Caco-2 (cell line): Measurements from ENCODE around the gene NLGN1. TPM values are rescaled to one million over a fixed set of nuclear protein-coding genes. Genes with fewer than 3 reads are reported as not detected.

Experiments used
- BruUV-seq: library from RNA; stranded (reverse); fragments of 400-500 nt; replicated peaks from 2 replicates; lab custom pipeline; 2021; lab: Mats Ljungman, UMichigan
- CTCF ChIA-PET: fragments of 300-600 bp; sonication (Branson Sonifier 250); formaldehyde crosslinking; loops from one replicate; lab custom pipeline; 2022; ENCODE audit warnings: antibody characterized with exemption; lab: Charles Lee
- POLR2A ChIA-PET: fragments of 300-600 bp; sonication (Branson Sonifier 250); formaldehyde crosslinking; loops from one replicate; lab custom pipeline; 2022; ENCODE audit warnings: antibody characterized with exemption; lab: Charles Lee
- DNase-seq, 2 experiments: peaks; one replicate each; pipeline versions ENCODE4 v3.0.0 to v3.0.0-alpha.2; 2020 to 2022
- H3K27me3 ChIP-seq: replicated peaks from 2 replicates; pipeline ENCODE4 v1.6.0; 2011; ENCODE audit warnings: low read length; ENCODE audit not compliant: control insufficient read depth, insufficient read depth
- H3K36me3 ChIP-seq: 2 replicates; pipeline ENCODE4 v1.5.1; 2011; ENCODE audit warnings: low read length; ENCODE audit not compliant: control insufficient read depth, insufficient read depth
- H3K4me1 ChIP-seq: fragments of 250-450 bp; sonication (Bioruptor Pico); 2 replicates; pipeline ENCODE4 v1.5.1; 2020; ENCODE audit warnings: mild to moderate bottlenecking
- H3K4me3 ChIP-seq: 2 replicates; pipeline ENCODE4 v1.5.1; 2011; ENCODE audit warnings: low read depth, mild to moderate bottlenecking, control low read depth, low read length
- H3K9me3 ChIP-seq: fragments of 250-450 bp; sonication (Bioruptor Pico); 2 replicates; pipeline ENCODE4 v1.5.1; 2020; ENCODE audit warnings: mild to moderate bottlenecking, moderate library complexity
- H3K27ac Mint-ChIP-seq: one replicate; pipeline ENCODE4 v1.8.0; 2022; ENCODE audit warnings: mixed read lengths; ENCODE audit not compliant: unreplicated experiment
- H3K27me3 Mint-ChIP-seq: one replicate; pipeline ENCODE4 v1.8.0; 2022; ENCODE audit warnings: mixed read lengths; ENCODE audit not compliant: insufficient read depth, unreplicated experiment
- H3K36me3 Mint-ChIP-seq: one replicate; pipeline ENCODE4 v1.8.0; 2022; ENCODE audit warnings: mild to moderate bottlenecking, mixed read lengths; ENCODE audit not compliant: insufficient read depth, unreplicated experiment
- H3K4me1 Mint-ChIP-seq: one replicate; pipeline ENCODE4 v1.8.0; 2022; ENCODE audit warnings: low read depth, mixed read lengths; ENCODE audit not compliant: unreplicated experiment
- H3K4me3 Mint-ChIP-seq: one replicate; pipeline ENCODE4 v1.8.0; 2022; ENCODE audit warnings: mild to moderate bottlenecking, moderate library complexity, mixed read lengths; ENCODE audit not compliant: unreplicated experiment
- H3K9me3 Mint-ChIP-seq: one replicate; pipeline ENCODE4 v1.8.0; 2022; ENCODE audit warnings: mixed read lengths; ENCODE audit not compliant: unreplicated experiment
- CTCF ChIP-seq, 2 experiments: fragments of 200-600 bp in 1 of 2; IDR thresholded peaks; 1 replicate in 1 of 2; 2 replicates in 1 of 2; pipeline versions ENCODE4 v1.5.1 to v1.8.0; 2011 to 2022; ENCODE audit warnings: antibody characterized with exemption in 1 of 2, control low read depth in 1 of 2, inconsistent platforms in 1 of 2, low read depth in 1 of 2, low read length in 1 of 2, mild to moderate bottlenecking in 1 of 2, moderate library complexity in 1 of 2; ENCODE audit not compliant: insufficient read depth in 1 of 2, severe bottlenecking in 1 of 2, unreplicated experiment in 1 of 2
- intact Hi-C: fragments of 100-400 bp; cut with micrococcal nuclease; formaldehyde crosslinking; loops from one replicate; pipeline ENCODE4 v1.10.0; 2022; ENCODE audit not compliant: unreplicated experiment
- total RNA-seq: library from RNA; stranded (reverse); gene quantifications from 2 replicates; pipeline ENCODE4 v1.2.3, GENCODE V29; 2022

The NLGN1 gene
- total RNA-seq, 1 experiment from 2014 or later = not detected

GRCh38 chr3:174334111-174334510, 936.6 kb downstream of the NLGN1 start:
- intact Hi-C loops = no loop called here
- no peak for DNase-seq
- Mint-ChIP-seq H3K27ac (no peak overlapping the region), H3K27me3 (peaks cover 3% of the 10 kb centered on the region), H3K4me3 (no peak overlapping the region), H3K9me3 (peaks cover 23% of the 10 kb centered on the region), H3K4me1 (peaks cover 13% of the 10 kb centered on the region), H3K36me3 (no peaks in the 10 kb centered on the region)
- Histone ChIP-seq H3K27me3 (no peaks in the 10 kb centered on the region), H3K4me3 (no peak overlapping the region), H3K9me3 (0 out of 2 replicates have a peak, but pooled peaks cover under 1% of the 10 kb centered on the region), H3K4me1 (peaks cover 12% of the 10 kb centered on the region; the same call in 1 of the 2 replicates), H3K36me3 (no peaks in the 10 kb centered on the region)
- BruUV-seq = no TSS peak
- POLR2A ChIA-PET = no interaction called here
- CTCF ChIA-PET = no interaction called here
- no peak for TF ChIP-seq CTCF (IDR thresholded peaks at IDR 0.05; ENCODE audit: insufficient read depth in 1 of 2, low read depth in 1 of 2, low read length in 1 of 2, severe bottlenecking in 1 of 2, unreplicated experiment in 1 of 2)

GRCh38 chr3:174335324-174335723, 937.8 kb downstream of the NLGN1 start:
- no TSS peak for BruUV-seq
- Mint-ChIP-seq H3K9me3 (peaks cover 11% of the 10 kb centered on the region), H3K36me3 (no peaks in the 10 kb centered on the region), H3K4me3 (no peak overlapping the region), H3K27ac (no peak overlapping the region), H3K27me3 (peaks cover 3% of the 10 kb centered on the region), H3K4me1 (peaks cover under 1% of the 10 kb centered on the region)
- ChIA-PET CTCF (no interaction called here), POLR2A (no interaction called here)
- H3K9me3 ChIP-seq = no peaks in the 10 kb centered on the region
- H3K4me1 ChIP-seq = peaks cover 6% of the 10 kb centered on the region; the same call in 1 of the 2 replicates
- no peaks in the 10 kb centered on the region for H3K27me3 ChIP-seq
- TF ChIP-seq CTCF (IDR thresholded peaks at IDR 0.05; ENCODE audit: insufficient read depth in 1 of 2, low read depth in 1 of 2, low read length in 1 of 2, severe bottlenecking in 1 of 2, unreplicated experiment in 1 of 2) = no peak
- H3K4me3 ChIP-seq = no peak overlapping the region
- intact Hi-C loops = no loop called here
- H3K36me3 ChIP-seq = no peaks in the 10 kb centered on the region
- DNase-seq = no peak

- intact Hi-C loops = no loop called here
- peaks cover 5% of the 10 kb centered on the region for H3K9me3 Mint-ChIP-seq
- Histone ChIP-seq H3K4me3 (no peak overlapping the region), H3K36me3 (no peaks in the 10 kb centered on the region), H3K27me3 (no peaks in the 10 kb centered on the region), H3K9me3 (no peaks in the 10 kb centered on the region), H3K4me1 (0 out of 2 replicates have a peak, but pooled peaks cover under 1% of the 10 kb centered on the region)
- POLR2A ChIA-PET = no interaction called here
- no peak for DNase-seq
- no TSS peak for BruUV-seq
- H3K27ac Mint-ChIP-seq = no peak overlapping the region
- TF ChIP-seq CTCF (IDR thresholded peaks at IDR 0.05; ENCODE audit: insufficient read depth in 1 of 2, low read depth in 1 of 2, low read length in 1 of 2, severe bottlenecking in 1 of 2, unreplicated experiment in 1 of 2) = no peak
- no peaks in the 10 kb centered on the region for H3K36me3 Mint-ChIP-seq
- CTCF ChIA-PET = no interaction called here
- H3K4me3 Mint-ChIP-seq = no peak overlapping the region
- no peaks in the 10 kb centered on the region for H3K4me1 Mint-ChIP-seq
- H3K27me3 Mint-ChIP-seq = peaks cover 3% of the 10 kb centered on the region
Observed at GRCh38 chr3:174335910-174336309, 938.4 kb downstream of the NLGN1 start.
